LNCaP clone FGC (cell line): ENCODE measurements around the gene RAB3B.
"Not testable (repeated sequence)": the region's sequence is repeated elsewhere in the genome, so short reads cannot be mapped to it uniquely, and the experiment has no call there.

Source experiments
- DNase-seq: peaks from one replicate; pipeline ENCODE4 v3.0.0-alpha.2; 2011; ENCODE audit warnings: low read depth
- H3K4me3 ChIP-seq: 2 replicates; pipeline ENCODE4 v1.5.1; 2011; ENCODE audit warnings: mild to moderate bottlenecking, low read depth, low read length, control low read depth
- CTCF ChIP-seq: IDR thresholded peaks from 2 replicates; pipeline ENCODE4 v1.5.1; 2012; ENCODE audit warnings: mild to moderate bottlenecking; ENCODE audit not compliant: control insufficient read depth, insufficient read depth; ENCODE audit errors: extremely low read depth

Gene RAB3B

GRCh38 chr1:52032124-52032784, 41.8 kb upstream of the RAB3B start:
- peak overlapping the region; percentile 89 for H3K4me3 ChIP-seq
- no peak for DNase-seq
- no peak for TF ChIP-seq CTCF

- H3K4me3 ChIP-seq, DNase-seq: not testable (repeated sequence)
Measured at GRCh38 chr1:52028839-52029238, 38.3 kb upstream of the RAB3B start.

- no peak for DNase-seq
- TF ChIP-seq CTCF, result no peak
- no peak overlapping the region for H3K4me3 ChIP-seq
Measured at GRCh38 chr1:52028328-52028727, 37.8 kb upstream of the RAB3B start.

- no peak for TF ChIP-seq CTCF
- no peak overlapping the region for H3K4me3 ChIP-seq
- no peak for DNase-seq
Measured at GRCh38 chr1:52026278-52026677, 35.8 kb upstream of the RAB3B start.

GRCh38 chr1:52022133-52022532, 31.6 kb upstream of the RAB3B start:
- no peak for TF ChIP-seq CTCF
- H3K4me3 ChIP-seq, result no peak overlapping the region
- no peak for DNase-seq

- no peak for TF ChIP-seq CTCF
- no peak for DNase-seq
- no peak overlapping the region for H3K4me3 ChIP-seq
Measured at GRCh38 chr1:52008071-52008809, 17.7 kb upstream of the RAB3B start.

GRCh38 chr1:52007215-52008002, 16.9 kb upstream of the RAB3B start:
- no peak for DNase-seq
- no peak overlapping the region for H3K4me3 ChIP-seq
- no peak for TF ChIP-seq CTCF

- H3K4me3 ChIP-seq, DNase-seq: not testable (repeated sequence)
Measured at GRCh38 chr1:52006081-52006553, 15.6 kb upstream of the RAB3B start.

GRCh38 chr1:52005548-52005947, 15.0 kb upstream of the RAB3B start:
- not testable (repeated sequence) for H3K4me3 ChIP-seq, DNase-seq
